NCI-H345 treated with DMSO at 0.1 percent for 48 hours (cell line): ENCODE measurements around the gene MCAM.

Experiments
- DNase-seq: peaks from one replicate; lab custom pipeline; 2025; ENCODE audit not compliant: unreplicated experiment; lab: John Stamatoyannopoulos, UW

Gene MCAM

GRCh38 chr11:119345685-119346084 lies 28.8 kb upstream of the MCAM start:
- no peak for DNase-seq

GRCh38 chr11:119344291-119345010 lies 27.5 kb upstream of the MCAM start:
- no peak for DNase-seq

- no peak for DNase-seq
Measured at GRCh38 chr11:119343726-119344125, 26.8 kb upstream of the MCAM start.

- DNase-seq, result no peak
Measured at GRCh38 chr11:119342362-119343130, 25.6 kb upstream of the MCAM start.

- DNase-seq, result no peak
Measured at GRCh38 chr11:119342023-119342300, 25.0 kb upstream of the MCAM start.

- DNase-seq, result no peak
Measured at GRCh38 chr11:119341222-119342022, 24.5 kb upstream of the MCAM start.

GRCh38 chr11:119340335-119341221 lies 23.6 kb upstream of the MCAM start, which contains the start of gene C1QTNF5:
TSS of gene C1QTNF5 (minus strand) at chr11:119340883. CDS start at chr11:119340397, 486 bp downstream.
- no peak for DNase-seq

- no peak for DNase-seq
Measured at GRCh38 chr11:119339589-119340334, 22.8 kb upstream of the MCAM start.

- no peak for DNase-seq
Measured at GRCh38 chr11:119338965-119339588, 22.1 kb upstream of the MCAM start.

- peak; percentile 12 for DNase-seq
Measured at GRCh38 chr11:119338318-119338890, 21.5 kb upstream of the MCAM start.

- no peak for DNase-seq
Measured at GRCh38 chr11:119337581-119338317, 20.8 kb upstream of the MCAM start.

GRCh38 chr11:119336744-119337469 lies 20.0 kb upstream of the MCAM start:
- no peak for DNase-seq

- no peak for DNase-seq
Measured at GRCh38 chr11:119335655-119336543, 19.0 kb upstream of the MCAM start.

GRCh38 chr11:119335091-119335654 lies 18.2 kb upstream of the MCAM start:
- no peak for DNase-seq

GRCh38 chr11:119334174-119334930 lies 17.4 kb upstream of the MCAM start, which contains the start of gene RNF26:
TSS of gene RNF26 (plus strand) at chr11:119334527. CDS start at chr11:119335123, 596 bp downstream.
- peak; percentile 96 for DNase-seq
